HG03025 (cell line): ENCODE data around the gene ATP2B1.

ENCODE experiments used
- ATAC-seq: cut with Tn5 transposase; IDR thresholded peaks from one replicate; pipeline ENCODE4 v1.9.1; 2021; ENCODE audit warnings: mild to moderate bottlenecking, moderate library complexity; ENCODE audit not compliant: unreplicated experiment, low FRiP score

ATP2B1 gene

DNA sequence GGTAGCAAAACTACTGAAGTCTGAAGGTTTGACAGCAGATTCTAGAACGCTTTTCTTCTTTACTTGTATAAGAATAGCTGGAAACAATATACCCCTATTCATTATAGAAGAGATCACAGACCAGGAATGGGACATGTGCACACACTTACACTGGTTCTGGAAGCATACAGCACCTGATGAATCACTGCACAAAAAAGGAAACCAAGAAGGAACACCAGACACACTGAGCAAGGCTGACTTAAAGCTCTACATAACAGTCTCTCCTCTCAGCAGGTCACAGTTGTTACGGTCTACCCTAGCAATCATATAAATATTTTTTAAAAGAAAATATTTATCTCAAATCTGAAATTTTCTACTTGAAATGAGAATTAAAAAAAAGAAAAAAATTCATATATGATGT lies 13.5 kb downstream of the ATP2B1 start:
- ATAC-seq: no peak

DNA sequence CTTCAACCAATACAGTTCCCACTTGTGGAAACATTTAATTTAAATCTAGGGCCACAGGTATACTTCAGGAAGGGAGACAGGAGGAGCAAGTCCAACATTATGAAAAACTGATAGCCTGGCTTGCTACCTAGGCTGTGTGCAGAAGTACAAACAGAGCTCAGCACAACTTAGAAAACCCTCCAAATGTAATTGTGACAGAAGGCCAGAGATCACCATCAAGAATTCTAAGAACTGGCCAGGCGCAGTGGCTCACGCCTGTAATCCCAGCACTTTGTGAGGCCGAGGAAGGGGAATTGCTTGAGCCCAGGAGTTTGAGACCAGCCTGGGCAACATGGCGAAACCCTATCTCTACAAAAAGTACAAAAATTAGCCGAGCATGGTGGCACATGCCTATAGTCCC lies 14.1 kb downstream of the ATP2B1 start:
- ATAC-seq: no peak

DNA sequence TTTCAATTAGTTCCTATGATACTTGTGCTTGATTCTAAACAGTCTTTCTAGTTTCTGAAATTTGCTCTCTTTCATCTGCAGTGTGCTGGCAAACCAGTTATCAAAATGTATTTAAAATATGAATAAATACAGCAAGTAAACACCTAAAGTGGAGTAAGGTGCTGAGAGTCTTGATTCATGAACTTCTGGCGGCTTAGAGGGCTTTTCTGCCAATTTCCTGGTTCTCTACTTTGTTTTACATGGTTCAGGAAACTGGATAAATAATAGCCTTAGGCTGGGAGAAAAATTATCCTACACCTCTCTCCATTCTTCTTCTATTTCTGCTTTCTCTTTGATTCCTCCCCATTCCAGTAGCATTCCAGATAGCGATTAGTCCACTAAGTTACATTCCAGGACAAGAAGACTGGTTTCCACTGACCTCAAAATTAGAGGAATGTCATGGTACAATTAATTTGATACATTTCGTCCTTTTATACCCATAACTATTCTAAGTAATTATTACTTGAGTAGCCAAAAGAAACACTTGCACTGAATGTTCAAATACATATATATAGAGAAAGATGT lies 14.9 kb downstream of the ATP2B1 start:
- ATAC-seq: no peak

DNA sequence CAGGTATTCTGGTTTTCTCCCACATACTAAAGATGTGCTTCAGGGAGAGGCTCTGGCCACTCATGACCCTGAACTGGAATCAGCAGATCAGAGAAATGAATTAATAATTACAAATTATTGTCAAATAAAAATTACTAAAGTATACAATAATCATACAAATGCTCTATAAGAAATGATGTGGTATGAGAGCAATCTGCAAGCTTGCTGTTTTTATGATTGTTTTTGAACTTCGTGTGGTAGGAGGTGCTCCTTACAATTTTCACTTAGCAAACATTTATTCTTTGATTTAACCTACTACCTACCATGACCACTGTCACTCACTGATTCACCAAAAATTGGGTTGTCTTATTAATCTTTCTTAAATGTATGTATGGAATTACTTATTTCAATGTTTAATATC lies 16.2 kb downstream of the ATP2B1 start:
- no peak for ATAC-seq

DNA sequence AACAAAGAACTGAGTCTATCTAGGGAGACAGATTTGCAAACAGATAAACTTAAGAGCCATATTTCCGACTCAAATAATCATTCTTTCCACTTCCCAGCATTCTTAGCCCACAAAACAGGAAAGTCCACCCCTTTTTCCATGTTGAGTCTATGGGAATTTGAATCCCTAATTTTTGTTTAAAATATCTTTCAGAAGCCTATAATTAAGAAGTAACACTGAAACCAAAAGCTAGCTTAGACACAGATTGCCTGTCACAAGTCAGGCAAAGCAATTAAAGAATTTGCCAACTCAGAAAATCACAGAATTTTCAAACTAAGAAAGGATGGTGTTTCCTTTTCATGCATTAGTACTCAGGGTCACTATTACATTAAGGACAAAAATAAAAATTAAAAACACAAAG lies 17.0 kb downstream of the ATP2B1 start:
- ATAC-seq: no peak

DNA sequence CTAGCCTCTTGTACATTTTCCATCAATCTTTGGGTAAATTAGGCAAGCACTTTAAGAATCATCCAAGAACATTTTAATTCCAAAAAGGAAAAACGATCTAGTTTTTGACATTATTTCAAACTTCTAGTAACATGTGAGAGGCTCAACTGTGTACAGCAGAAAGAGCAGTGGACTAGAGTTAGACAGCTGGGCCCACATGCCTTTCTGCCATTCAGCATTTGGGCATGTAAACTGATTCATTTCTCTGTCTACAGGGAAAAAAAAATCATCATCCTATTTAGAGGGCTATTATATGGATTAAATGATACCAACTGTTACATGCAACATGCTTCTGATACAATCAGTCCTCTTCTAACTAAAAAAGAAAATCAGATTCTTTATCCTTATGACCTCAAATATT lies 17.7 kb downstream of the ATP2B1 start:
- no peak for ATAC-seq

DNA sequence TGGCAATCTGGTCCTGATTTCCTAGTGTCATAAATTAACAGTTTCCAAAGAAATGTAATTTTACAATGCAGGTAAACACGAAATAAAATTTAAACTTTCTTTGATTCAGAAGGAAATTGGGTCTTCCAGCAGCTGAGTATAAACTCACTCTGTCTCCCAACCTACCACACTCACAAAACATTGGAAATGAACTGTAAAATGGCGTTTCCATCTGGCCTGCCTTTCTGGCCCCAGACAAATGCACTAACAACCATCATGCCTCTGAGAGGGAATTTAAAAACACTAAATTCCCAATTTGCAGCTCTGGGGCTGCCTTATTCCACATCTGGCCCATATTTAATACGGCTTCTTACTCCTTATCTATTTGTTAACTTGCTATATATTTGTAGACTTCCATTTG lies 19.3 kb downstream of the ATP2B1 start:
- no peak for ATAC-seq

DNA sequence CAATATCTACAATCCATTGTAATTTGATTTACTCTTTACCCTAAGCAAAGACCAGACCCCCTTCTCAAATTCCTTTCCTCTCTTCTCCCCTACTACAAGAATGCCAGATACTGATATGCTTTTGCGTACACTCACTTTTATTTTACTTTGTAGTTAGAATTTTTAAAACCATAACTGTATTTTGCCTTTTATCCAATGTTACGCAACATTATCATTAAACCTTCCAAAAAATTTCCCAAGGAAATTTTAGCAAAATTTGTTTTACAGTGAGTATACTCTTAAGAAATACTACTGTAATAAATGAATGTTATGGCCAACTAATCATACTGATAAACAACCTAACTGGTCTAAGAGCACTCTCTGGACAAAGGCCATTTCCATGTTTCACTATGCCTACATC lies 22.3 kb downstream of the ATP2B1 start:
- no peak for ATAC-seq

DNA sequence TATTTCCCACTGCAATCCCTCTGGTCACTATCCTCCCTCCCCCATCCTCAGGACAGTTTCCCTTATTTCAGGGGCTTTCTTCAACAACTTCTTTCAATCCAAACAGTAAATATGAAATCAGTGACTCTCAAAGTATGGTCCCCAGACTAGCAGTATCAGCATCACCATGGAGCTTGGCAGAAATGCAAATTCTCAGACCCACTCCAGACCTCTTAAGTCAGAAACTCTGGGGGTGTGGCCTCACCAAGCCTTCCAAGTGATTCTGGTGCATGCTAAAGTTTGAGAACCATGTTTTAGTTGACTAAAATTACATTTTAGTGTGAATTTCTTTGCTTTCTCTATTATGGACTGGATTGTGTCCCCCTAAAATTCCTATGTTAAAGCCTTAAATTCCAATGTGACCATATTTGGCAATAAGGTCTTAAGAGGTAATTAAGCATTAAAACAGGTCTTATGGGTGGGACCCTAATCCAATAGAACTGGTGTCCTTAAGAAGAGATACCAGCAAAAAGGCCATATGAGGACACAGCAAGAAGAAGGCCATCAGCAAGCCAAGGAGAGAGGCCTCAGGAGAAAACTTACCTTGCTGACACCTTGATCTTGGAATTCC lies 23.2 kb downstream of the ATP2B1 start:
- no peak for ATAC-seq

DNA sequence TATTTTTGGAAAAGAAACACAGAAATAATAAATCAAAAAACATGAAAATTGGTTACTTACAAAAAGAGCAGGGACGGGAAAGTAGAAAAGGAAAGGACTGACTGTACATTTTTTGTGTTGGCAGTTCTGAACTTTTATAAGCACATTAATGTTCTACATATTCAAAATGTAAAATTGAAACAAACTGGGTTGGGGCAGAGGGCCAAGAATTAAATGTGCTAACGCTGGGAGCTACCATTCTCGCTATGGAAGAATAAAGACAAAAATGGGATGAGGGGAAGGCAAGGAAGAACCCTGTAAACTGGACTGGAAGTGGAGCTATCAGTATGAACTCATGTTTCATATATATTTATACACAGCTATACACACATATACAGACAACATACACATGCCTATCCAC lies 24.5 kb downstream of the ATP2B1 start:
- ATAC-seq: no peak

DNA sequence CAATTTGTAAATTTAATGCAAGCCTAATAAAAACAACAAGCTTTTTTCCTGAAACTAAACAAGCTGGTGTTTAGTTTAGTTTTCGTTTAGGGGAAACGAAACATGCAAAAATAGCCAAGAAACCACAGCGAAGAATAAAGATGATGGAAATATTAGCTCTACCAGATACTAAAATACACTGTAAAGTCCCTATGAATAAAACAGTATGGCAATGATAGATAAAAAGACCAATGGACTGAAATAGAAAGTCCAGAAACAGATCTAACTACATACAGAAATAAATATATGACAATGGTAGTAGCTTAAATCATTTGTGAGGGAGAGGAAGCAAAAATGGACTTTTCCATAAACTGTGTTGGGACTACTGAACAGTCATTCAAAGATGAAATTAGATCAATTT lies 26.4 kb downstream of the ATP2B1 start:
- no peak for ATAC-seq

DNA sequence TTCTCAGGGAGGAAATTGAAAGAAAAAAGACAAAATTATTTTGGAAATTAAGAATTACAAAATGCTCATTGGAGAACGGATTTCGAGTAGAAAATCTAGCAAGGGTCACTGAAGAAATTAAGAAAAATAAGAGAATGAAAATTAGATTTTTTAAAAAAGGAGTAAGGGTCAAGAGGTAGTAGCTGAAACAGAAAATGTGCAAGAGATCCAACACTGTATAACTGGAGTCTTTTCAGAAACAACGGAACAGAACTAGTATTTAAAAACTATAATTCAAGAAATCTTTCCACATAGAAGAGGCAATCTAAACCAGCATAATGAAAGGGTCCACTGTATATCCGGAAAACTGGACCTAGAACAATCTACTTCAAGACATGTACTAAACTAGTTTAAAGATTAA lies 28.2 kb downstream of the ATP2B1 start:
- ATAC-seq: no peak

DNA sequence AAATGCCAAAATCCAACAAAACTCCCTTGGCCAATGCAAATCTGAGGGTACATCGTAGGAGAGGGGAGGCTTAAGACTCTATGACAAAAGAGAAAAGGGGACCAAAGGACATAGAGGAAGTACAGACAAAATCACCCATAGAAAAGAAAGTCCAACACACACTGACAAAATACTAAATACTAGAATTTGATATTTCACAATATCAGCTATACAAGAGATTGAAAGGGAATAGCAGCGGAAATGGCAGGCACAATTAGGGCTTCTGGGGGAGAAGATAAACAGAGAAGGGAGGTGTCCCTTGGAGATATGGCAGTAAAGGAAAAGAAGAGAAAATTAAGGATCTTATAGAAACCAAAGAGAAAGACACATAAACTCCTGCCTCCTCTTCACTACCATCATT lies 29.0 kb downstream of the ATP2B1 start:
- ATAC-seq: no peak

DNA sequence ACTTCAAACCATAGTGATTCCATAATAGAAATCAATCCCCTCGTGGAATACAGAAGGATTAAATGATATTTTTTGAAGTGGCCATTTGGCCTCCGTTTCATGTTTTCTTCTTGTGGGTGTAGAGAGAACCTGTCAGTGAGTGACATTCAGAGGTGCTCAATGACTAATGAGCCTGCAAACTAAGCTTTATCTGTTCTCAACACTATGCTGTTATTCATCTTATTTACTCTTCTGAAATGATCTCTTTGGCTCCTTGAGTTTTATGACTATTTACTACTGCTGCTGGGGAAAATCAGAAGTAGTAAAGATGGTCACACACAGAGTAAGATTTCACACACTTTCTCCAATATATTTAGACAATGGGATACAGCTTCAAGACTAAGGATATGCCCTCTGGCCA lies 30.4 kb downstream of the ATP2B1 start:
- ATAC-seq: no peak

DNA sequence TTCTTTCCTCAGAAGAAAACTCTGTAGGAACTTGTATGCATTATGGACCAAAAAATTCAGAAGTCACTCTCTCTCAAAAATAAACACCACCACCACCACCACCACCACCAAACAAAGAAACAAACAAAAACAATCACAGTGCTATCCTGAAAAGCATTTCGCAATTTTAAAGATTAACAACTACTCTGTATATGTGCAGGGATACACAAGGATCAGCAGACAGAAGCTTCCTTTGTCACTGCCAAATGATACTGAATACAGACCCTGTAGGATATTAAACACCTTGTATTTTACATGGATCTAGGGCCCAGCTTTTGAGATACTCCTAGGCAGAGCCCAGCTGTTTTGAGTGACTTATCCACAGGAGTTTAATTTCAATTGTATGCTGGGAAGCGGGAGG lies 31.7 kb downstream of the ATP2B1 start:
- no peak for ATAC-seq

DNA sequence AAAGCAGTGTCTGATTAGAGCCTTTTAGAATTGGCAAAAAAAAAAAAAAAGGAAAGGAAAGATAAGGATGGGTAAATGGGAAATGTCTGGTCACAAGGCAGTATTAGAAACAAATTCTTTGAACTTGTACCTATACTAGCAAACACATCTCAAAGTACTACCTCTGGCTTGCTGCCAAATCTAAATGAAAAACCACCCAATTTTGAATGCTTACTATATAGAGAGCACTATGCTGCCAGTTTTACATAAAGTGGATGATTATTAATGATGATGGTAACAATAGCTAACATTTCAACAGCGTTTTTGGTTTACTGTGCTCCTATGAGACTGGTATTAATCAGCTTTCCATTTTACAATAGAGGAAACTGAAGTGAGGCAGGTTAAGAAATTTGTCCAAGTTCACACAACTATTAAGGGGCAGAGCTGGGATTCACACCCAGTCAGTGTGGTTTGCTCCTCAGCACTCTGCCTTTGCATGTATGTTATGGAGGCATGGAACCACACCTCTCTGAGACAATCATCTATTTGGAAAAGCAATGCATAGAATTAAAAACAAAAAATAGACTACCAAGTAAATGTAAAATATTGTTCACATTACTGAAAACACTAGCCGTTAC lies 34.2 kb downstream of the ATP2B1 start:
- ATAC-seq: no peak

DNA sequence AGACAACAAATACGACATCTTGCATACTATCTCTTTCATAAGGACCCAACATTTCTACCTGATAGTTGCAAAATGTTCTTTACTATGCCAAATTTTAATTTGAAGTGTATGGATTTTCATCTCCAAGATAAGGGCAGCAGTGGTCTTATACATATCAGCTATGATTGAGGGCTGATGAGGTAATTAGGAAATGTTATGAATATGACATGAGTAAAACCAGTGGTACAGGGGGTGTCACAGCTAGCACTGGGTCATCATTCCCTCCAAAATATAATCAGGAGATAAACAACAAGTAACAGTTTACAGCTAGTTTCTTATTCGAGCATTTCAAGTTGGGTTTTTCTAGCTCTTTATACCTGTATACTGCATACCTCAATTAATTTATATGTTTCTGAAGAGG lies 35.0 kb downstream of the ATP2B1 start:
- no peak for ATAC-seq

DNA sequence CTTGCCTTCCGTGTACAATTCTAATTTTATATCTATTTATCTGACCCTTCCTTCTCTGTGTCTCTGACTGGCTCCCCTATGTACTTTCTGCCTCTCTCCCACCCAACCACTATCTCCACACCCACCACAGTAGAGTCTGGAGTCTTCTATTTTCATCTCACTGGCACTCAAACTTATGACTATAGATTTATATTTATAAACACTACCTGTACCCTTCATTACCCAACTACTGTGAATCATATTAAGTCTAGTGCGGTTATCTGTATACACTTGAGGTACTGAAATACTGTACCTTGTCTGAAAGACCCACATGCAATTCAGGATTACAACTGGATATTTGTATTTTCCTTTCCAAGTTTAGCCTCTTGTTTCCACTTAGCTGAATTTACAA lies 36.1 kb downstream of the ATP2B1 start:
- ATAC-seq: no peak

DNA sequence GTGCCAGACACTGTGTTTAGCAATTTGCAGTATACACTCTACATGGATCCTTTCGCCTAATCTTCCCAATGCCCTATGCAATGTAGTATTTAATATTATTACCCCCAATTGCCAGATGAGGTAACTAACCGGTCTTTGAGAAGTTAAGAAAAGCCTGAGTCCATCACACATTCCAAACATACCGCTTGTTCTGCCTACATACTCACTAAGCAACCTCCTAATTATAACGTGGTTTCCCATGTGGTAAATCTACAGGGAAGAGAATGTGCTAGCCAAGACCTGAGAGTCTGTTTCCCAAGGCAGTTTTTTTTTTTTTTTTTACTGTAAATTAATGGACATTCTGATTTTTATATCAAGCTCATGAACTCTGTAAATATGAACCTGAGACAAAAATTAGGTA lies 37.2 kb downstream of the ATP2B1 start:
- ATAC-seq: no peak

DNA sequence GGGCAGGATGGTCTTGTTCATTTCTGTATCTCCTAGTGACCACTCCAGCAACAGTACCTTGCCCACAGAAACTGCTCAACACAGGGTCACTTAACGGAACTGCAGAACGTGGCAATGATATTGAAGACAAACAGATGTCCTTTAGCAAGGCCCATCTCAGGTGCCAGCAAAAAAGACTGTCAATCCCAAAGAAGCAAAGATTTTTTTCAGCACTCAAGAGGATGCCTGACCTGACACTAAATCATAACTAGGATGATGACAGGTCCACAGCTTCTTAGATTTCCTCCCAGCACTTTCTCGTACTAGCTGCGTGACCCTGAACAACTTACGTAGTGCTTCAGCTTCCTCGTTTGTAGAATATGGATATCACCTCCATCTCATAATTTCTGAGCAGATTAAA lies 39.4 kb downstream of the ATP2B1 start:
- no peak for ATAC-seq

DNA sequence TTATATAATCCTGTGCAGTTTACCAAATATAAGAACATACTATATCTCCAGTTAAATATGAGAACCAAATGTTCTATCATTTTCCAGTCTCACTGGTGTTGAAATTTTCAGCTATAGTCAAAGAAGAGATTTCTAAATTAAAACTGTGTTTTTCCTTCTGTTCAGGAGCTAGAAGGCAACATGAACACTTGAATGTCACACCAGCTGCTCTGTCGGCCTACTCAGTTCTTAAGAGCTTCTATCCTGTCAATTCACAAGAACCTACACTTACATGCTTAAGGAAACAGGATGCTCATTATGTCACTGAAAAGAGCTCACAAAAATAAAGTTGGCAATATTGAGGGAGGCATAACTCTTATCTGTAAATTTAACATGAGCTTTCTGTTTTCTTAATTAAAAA lies 43.1 kb downstream of the ATP2B1 start:
- ATAC-seq: no peak

DNA sequence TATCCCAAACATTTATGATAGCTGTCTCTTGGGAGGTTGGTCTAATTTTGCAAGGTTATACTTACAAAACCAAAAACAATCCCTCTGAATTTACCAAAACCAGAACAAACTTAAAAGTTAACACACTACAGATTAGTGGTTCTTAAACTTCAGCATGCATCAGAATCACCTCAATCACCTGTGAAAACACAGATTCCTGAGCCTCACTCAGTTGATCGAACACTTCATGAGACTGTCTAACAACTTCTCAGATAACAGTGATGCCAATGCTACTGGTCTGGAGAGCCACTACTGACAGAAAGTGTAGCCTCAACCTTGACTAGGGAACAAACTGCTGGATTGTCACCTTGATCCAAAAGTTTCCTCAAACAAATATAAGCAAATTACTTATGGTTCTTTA lies 44.2 kb downstream of the ATP2B1 start:
- no peak for ATAC-seq
